ENCODE results near the gene CDT1.
A peak's percentile ranks its signal among the peaks of the same experiment; 100 is the strongest.

The CDT1 gene

GRCh38 chr16:88799569-88800276 is 3.9 kb upstream of the CDT1 start:
- DNase-seq = no peak

DNA sequence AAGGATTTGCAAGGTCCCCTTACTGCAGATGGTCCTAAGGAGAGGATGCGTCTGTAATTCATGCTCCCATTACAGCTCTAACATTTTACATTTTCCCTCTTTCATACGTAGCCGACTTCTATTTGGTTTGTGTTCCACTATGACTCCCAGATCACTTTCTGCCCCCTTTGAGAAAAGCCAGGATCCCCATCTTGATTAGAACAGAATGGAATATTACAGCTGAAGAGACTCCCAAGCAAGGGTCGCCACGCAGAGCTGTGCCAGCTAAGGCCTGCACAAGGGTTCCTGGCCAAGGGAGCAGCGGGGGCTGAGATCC is 3.4 kb upstream of the CDT1 start:
- no peak for DNase-seq
- intact Hi-C loops (cut with DNase I) = no loop called here

More at GRCh38 chr16:88799569-88800276, 3.9 kb upstream of the CDT1 start:
- intact Hi-C loops (cut with DNase I) = no loop called here

DNA sequence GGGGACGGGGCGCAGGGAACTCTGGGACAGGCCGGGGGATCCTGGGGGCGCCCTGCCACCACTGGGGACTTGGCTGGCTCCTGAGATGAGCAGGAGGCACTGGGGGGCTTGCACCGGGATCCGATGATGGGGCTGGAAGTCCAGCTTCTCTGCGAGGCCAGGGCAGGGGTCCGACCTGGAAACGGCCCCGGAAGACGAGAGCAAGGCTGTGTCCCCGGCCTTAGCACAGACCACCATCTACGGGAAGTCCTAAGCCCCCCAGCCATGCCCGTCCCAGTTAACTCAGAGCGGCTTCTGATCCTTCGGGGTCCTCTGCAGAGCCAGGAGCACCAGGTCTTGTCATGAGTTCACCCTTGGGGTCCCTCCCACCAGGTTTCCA is 573 bp downstream of the CDT1 start:
- intact Hi-C loops (cut with DNase I) = no loop called here
- DNase-seq = no peak

DNA sequence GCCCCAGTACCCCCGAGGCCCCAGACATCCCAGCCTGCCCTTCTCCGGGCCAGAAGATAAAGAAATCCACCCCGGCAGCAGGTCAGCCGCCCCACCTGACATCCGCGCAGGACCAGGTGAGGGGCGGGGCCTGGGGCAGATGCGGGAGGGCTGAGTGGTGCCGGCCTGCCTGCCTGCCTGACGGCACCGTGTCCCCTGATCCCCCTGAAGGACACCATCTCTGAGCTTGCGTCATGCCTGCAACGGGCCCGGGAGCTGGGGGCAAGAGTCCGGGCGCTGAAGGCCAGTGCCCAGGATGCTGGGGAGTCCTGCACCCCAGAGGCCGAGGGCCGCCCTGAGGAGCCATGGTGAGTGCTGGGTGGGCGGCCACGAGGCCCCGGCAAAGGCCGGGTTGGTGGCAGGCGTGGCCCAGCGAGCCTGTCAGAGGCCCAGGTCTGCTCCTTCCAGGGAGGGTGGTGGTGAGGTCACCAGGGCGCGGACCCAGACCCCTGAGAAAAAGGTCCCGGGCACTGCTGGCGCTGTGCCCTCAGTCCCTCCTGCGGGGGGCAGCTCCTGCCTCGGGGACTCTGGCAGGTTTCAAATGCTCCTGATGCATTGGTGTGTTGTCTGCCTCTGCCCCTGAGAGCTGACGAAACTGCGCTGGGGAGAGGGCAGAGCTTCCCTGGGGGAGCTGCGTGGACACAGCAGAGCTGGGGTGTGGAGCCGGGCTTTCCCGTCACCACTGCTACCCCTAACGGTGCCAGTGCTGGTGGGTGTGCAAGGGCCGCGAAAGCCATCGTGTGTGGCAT is 1.2 kb downstream of the CDT1 start:
- DNase-seq = no peak
- intact Hi-C loops (cut with DNase I) = no loop called here

- DNase-seq = no peak
- intact Hi-C loops (cut with DNase I) = no loop called here
These were observed 1.7 kb downstream of the CDT1 start for GRCh38 chr16:88805340-88805715.

DNA sequence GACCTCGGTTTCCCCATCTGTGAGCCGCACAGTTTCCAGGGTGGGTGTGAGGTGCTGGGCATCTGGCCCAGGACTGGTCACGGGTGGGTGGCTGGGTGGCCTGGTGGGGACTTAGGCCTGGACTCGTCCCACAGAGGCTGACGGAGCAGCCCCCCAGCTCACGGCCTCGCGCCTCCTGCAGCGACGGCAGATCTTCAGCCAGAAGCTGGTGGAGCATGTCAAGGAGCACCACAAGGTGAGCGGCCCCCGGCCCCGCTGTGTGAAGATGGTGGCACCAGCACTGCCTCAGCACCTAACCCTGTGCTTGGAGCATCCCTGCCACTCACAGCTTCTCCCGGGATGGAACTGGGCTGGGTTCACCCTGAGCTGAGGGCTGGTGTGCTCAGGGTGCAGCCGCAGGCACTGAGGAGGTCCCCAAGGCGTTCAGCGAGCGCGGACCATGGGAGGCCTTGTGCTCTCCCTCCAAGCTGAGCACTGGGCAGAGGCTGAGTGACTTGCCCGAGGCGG is 2.4 kb downstream of the CDT1 start:
- intact Hi-C loops (cut with DNase I) = no loop called here
- DNase-seq = no peak

- no peak for DNase-seq
These were observed 3.0 kb downstream of the CDT1 start for GRCh38 chr16:88806491-88807111.

GRCh38 chr16:88807142-88807625 is 3.6 kb downstream of the CDT1 start:
- intact Hi-C loops (cut with DNase I) = no loop called here
- DNase-seq = no peak

More at GRCh38 chr16:88806491-88807111, 3.0 kb downstream of the CDT1 start:
- intact Hi-C loops (cut with DNase I) = no loop called here

GRCh38 chr16:88807626-88808453 is 4.3 kb downstream of the CDT1 start:
- intact Hi-C loops (cut with DNase I) = no loop called here
- DNase-seq = no peak

GRCh38 chr16:88809068-88809675 is 5.6 kb downstream of the CDT1 start:
- no peak for DNase-seq
- intact Hi-C loops (cut with DNase I) = no loop called here

- intact Hi-C loops (cut with DNase I) = loop anchor here (2.0 kb wide), 1 partner anchor 47 kb away; the partner anchor contains the start of genes GALNS and TRAPPC2L
- DNase-seq = no peak
These were observed 6.1 kb downstream of the CDT1 start for GRCh38 chr16:88809676-88810165.

GRCh38 chr16:88810166-88810911 is 6.8 kb downstream of the CDT1 start:
- no peak for DNase-seq
- intact Hi-C loops (cut with DNase I) = loop anchor here (2.0 kb wide), 1 partner anchor 46 kb away; the partner anchor contains the start of genes GALNS and TRAPPC2L

DNA sequence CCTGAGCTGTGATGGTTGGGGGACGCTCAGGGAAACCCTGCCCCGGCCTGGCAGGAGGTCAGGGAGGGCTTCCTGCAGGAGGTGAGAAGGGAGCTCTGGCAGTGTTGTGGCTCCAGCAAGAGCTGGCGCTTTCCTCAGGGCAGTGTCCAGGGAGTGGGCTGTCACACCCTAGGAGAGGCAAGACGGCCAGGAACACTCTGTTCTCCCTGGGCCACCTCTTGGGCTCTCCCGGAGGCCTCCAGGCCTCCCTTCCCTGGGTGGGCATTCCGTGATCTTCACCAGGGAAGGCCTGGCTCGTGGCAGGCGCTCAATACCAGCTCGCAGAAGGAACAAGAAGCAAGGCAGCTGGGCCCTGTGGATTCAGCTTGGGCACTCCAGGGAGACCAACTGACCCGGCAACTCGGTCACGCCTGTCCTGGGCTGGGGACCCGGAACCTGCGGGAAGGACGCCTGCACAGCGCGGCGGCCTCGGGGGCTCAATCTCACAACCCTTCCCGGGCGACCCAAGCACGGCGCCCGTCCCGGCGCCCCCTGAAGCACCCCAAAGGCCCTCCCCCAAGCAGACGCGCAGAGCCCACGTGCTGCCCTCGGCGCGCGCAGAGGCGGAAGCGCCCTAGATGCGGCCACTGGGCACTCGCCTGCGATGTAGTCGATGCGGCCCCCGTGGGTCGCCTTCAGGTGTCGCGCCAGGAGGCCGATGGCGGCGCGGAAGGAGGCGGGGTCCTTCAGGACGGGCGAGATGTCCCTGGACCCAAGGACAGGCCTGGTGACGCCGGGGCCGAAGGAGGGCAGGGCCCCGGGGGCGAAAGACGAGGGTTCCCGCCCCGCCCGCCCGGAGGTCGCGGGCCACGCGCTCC is 7.6 kb downstream of the CDT1 start:
- peak; percentile 76 to 98 (median 86) for DNase-seq
- intact Hi-C loops (cut with DNase I) = loop anchor here (1.0 to 2.0 kb wide), 2 partner anchors 8 to 46 kb away; partner anchors contain the start of genes CDT1, GALNS and TRAPPC2L

GRCh38 chr16:88811769-88812512 is 8.4 kb downstream of the CDT1 start, which contains the start of gene APRT:
APRT (minus strand) TSS chr16:88811928; CDS start chr16:88811899, 29 bp downstream.
- peak; percentile 88 to 99 (median 94) for DNase-seq
- intact Hi-C loops (cut with DNase I) = loop anchor here (1.0 to 2.0 kb wide), 2 partner anchors 9 to 45 kb away; partner anchors contain the start of genes CDT1, GALNS and TRAPPC2L

DNA sequence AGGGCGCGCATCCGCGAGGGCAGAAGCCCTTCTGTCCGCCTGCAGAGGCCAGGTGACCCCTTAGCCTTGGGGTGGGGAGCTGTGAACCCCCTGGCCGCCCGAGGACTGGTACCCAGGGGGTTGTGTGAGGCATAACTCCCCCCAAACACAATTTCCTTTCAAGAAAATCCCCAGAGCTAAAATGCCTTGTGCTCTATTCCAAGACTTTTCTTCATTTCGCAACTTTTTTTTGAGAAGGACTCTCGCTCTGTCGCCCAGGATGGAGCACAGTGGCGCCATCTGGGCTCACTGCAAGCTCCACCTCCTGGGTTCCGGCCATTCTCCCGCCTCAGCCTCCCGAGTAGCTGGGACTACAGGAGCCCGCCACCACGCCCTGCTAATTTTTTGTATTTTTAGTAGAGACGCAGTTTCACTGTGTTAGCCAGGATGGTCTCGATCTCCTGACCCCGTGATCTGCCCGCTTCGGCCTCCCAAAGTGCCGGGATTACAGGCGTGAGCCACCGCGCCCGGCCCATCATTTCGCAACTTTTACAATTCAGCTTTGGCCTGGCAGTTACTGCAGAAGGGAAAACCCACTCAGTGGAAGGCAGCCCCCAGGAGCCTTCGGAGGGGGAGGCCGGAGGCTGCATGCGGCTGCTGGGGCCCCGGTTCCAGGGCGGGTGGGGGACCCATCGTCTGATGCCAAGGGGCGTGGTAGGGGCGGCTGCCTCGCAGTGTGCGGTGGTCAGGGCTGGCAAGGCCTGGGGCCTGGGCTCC is 9.1 kb downstream of the CDT1 start:
- no peak for DNase-seq
- intact Hi-C loops (cut with DNase I) = no loop called here

Data from posterior cingulate gyrus (tissue), 11 donors.